DMS153 (cell line): Measurements from ENCODE around the gene CTNNA1.

Experiments used
- DNase-seq: peaks from one replicate; lab custom pipeline; 2025; lab: John Stamatoyannopoulos, UW

CTNNA1 gene

GRCh38 chr5:138932171-138932810, 179.1 kb downstream of the CTNNA1 start:
- no peak for DNase-seq

- no peak for DNase-seq
Observed at GRCh38 chr5:138933522-138934290, 180.5 kb downstream of the CTNNA1 start.

GRCh38 chr5:138934971-138935370, 181.7 kb downstream of the CTNNA1 start:
- DNase-seq = no peak

GRCh38 chr5:138935466-138935865, 182.2 kb downstream of the CTNNA1 start:
- DNase-seq = no peak

- DNase-seq = no peak
Observed at GRCh38 chr5:138936225-138936967, 183.2 kb downstream of the CTNNA1 start.

GRCh38 chr5:138936968-138937345, 183.7 kb downstream of the CTNNA1 start:
- DNase-seq = no peak

- no peak for DNase-seq
Observed at GRCh38 chr5:138937392-138938387, 184.5 kb downstream of the CTNNA1 start.

- no peak for DNase-seq
Observed at GRCh38 chr5:138938526-138938925, 185.3 kb downstream of the CTNNA1 start.

- DNase-seq = no peak
Observed at GRCh38 chr5:138942066-138942465, 188.8 kb downstream of the CTNNA1 start.

- no peak for DNase-seq
Observed at GRCh38 chr5:138942861-138943260, 189.6 kb downstream of the CTNNA1 start.

- no peak for DNase-seq
Observed at GRCh38 chr5:138943599-138944173, 190.5 kb downstream of the CTNNA1 start.

GRCh38 chr5:138944527-138945322, 191.5 kb downstream of the CTNNA1 start:
- no peak for DNase-seq

- DNase-seq = no peak
Observed at GRCh38 chr5:138945421-138946240, 192.4 kb downstream of the CTNNA1 start.

- DNase-seq = no peak
Observed at GRCh38 chr5:138946241-138946623, 193.0 kb downstream of the CTNNA1 start.

GRCh38 chr5:138946831-138947560, 193.8 kb downstream of the CTNNA1 start:
- DNase-seq = no peak

GRCh38 chr5:138947780-138948179, 194.6 kb downstream of the CTNNA1 start:
- no peak for DNase-seq

GRCh38 chr5:138948471-138949222, 195.4 kb downstream of the CTNNA1 start:
- DNase-seq = no peak

GRCh38 chr5:138949223-138949574, 196.0 kb downstream of the CTNNA1 start:
- no peak for DNase-seq
